ENCODE data around the gene OR11L1.

Gene OR11L1

DNA sequence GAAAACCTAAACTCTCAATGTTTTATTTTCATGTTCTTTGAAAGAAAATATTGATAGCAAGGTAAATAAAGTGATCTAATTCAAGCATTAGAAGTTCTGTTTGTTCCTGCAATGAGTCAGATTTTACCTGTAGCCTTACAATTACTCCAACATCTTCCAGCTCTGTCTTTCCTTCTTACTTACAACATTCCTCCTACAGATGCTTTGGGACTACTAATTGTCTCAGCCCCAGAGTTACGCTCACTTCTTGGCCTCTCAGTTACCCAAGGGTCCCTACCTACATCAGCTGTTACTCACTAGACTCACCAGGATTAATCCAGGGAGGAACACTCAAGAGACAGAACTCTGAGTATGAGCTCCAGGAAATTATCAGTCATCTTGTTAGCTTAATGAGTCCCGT is 44.2 kb downstream of the OR11L1 start:
- no peak for FAIRE-seq
